Testis (tissue), 3 donors: ENCODE data around the gene SLC6A20. TPM values are rescaled to one million over a fixed set of nuclear protein-coding genes. Genes with fewer than 3 reads are reported as not detected.

Experiments
- DNase-seq: peaks from one replicate; pipeline ENCODE4 v3.0.0-alpha.2; 2019
- H3K27ac ChIP-seq, 2 donors: fragments of 200-600 bp; sonication (generic); one replicate each; pipeline ENCODE4 v1.5.1; 2019
- H3K27me3 ChIP-seq: fragments of 200-600 bp; sonication (generic); one replicate; pipeline ENCODE4 v1.5.1; 2019
- H3K36me3 ChIP-seq: fragments of 200-600 bp; sonication (generic); one replicate; pipeline ENCODE4 v1.5.1; 2017; ENCODE audit warnings: low read depth; ENCODE audit errors: missing control alignments
- H3K4me1 ChIP-seq: fragments of 200-600 bp; sonication (generic); one replicate; pipeline ENCODE4 v1.5.1; 2019
- H3K4me3 ChIP-seq, 2 donors: fragments of 200-600 bp; sonication (generic); one replicate each; pipeline ENCODE4 v1.5.1; 2017 to 2019
- H3K9me3 ChIP-seq: fragments of 200-600 bp; sonication (generic); one replicate; pipeline ENCODE4 v1.5.1; 2017
- CTCF ChIP-seq, 3 experiments: fragments of 450-650 bp in 2 of 3; fragments of 200-600 bp in 1 of 3; sonication (generic) in 1 of 3; IDR thresholded peaks; one replicate each; pipeline ENCODE4 v1.5.1; 2016 to 2019; ENCODE audit warnings: antibody characterized with exemption in 3 of 3, mild to moderate bottlenecking in 2 of 3, moderate library complexity in 1 of 3
- POLR2A ChIP-seq: fragments of 450-650 bp; IDR thresholded peaks from one replicate; pipeline ENCODE4 v1.6.1; 2017; ENCODE audit warnings: antibody characterized with exemption, mild to moderate bottlenecking, moderate library complexity
- WGBS, 2 donors: methylation state at CpG; one replicate each; pipeline ENCODE4 v1.1.5; 2018; 5-methylcytosine and 5-hydroxymethylcytosine counted together
- intact Hi-C: fragments of 100-400 bp; cut with DNase I; formaldehyde crosslinking; loops from one replicate; pipeline ENCODE4 v1.15.1; 2023; ENCODE audit warnings: low total_unique reads
- polyA plus RNA-seq: library from polyadenylated mRNA; stranded (reverse); fragments of 350-450 nt; fragmentation: Illumina TruSeq; extraction: RNeasy Lipid Tissue Mini Kit (QIAGEN cat#74804); gene quantifications from one replicate; pipeline ENCODE4 v1.2.3, GENCODE V29; 2014; ENCODE audit warnings: low read depth, low replicate concordance; ENCODE audit not compliant: insufficient read depth
- total RNA-seq, 2 donors: library from RNA; depleted of rRNA; stranded (reverse); fragments of >200 nt; gene quantifications; one replicate each; pipeline ENCODE4 v1.2.3, GENCODE V29; 2016

Gene SLC6A20
- total and polyA plus RNA-seq, 3 donors from 2014 or later = 0.87 to 2.3 (median 2.3) TPM

GRCh38 chr3:45814322-45814721 is 18.0 kb upstream of the SLC6A20 start:
- WGBS, 2 donors = 97% methylated on average over 4 of the region's 4 CpGs
- Histone ChIP-seq H3K27me3 (no peaks in the 10 kb centered on the region), H3K36me3 (no peaks in the 10 kb centered on the region), H3K9me3 (no peaks in the 10 kb centered on the region), H3K27ac (no peak overlapping the region), H3K4me1 (no peaks in the 10 kb centered on the region), H3K4me3 (no peak overlapping the region)
- TF ChIP-seq POLR2A (no peak), CTCF (IDR thresholded peaks at IDR 0.05) (no peak)
- intact Hi-C loops = no loop called here
- no peak for DNase-seq

GRCh38 chr3:45807681-45808540 is 11.6 kb upstream of the SLC6A20 start:
- intact Hi-C loops = no loop called here
- H3K27ac ChIP-seq = peak overlapping the region; percentile 11 to 22
- H3K9me3 ChIP-seq = no peaks in the 10 kb centered on the region
- WGBS, 2 donors = 63 to 64% methylated on average over 10 of the region's 10 CpGs
- no peaks in the 10 kb centered on the region for H3K27me3 ChIP-seq
- no peak for DNase-seq
- H3K4me1 ChIP-seq = no peaks in the 10 kb centered on the region
- H3K4me3 ChIP-seq = no peak overlapping the region
- TF ChIP-seq CTCF (IDR thresholded peaks at IDR 0.05) (no peak), POLR2A (no peak)
- no peaks in the 10 kb centered on the region for H3K36me3 ChIP-seq

- no peak overlapping the region for H3K4me3 ChIP-seq
- no peak overlapping the region for H3K27ac ChIP-seq
- H3K27me3 ChIP-seq = no peaks in the 10 kb centered on the region
- TF ChIP-seq POLR2A (no peak), CTCF (IDR thresholded peaks at IDR 0.05) (no peak)
- H3K4me1 ChIP-seq = no peaks in the 10 kb centered on the region
- no peaks in the 10 kb centered on the region for H3K9me3 ChIP-seq
- WGBS, 2 donors = 68 to 78% methylated on average over 3 of the region's 3 CpGs
- H3K36me3 ChIP-seq = no peaks in the 10 kb centered on the region
- intact Hi-C loops = no loop called here
- no peak for DNase-seq
These were observed 10.8 kb upstream of the SLC6A20 start for GRCh38 chr3:45807133-45807532.

- Histone ChIP-seq H3K27me3 (no peaks in the 10 kb centered on the region), H3K4me1 (no peaks in the 10 kb centered on the region), H3K27ac (no peak overlapping the region), H3K9me3 (no peaks in the 10 kb centered on the region), H3K4me3 (no peak overlapping the region), H3K36me3 (no peaks in the 10 kb centered on the region)
- TF ChIP-seq POLR2A (no peak), CTCF (IDR thresholded peaks at IDR 0.05) (no peak)
- WGBS, 2 donors = 95 to 100% methylated on average over 3 of the region's 3 CpGs
- intact Hi-C loops = no loop called here
- no peak for DNase-seq
These were observed 9.7 kb upstream of the SLC6A20 start for GRCh38 chr3:45806072-45806471.
